ENCODE results near the gene PSMD4. TPM values are rescaled to one million over a fixed set of nuclear protein-coding genes. Genes with fewer than 3 reads are reported as not detected.

The PSMD4 gene
- total and polyA plus RNA-seq, 2 of the 8 experiments (the other 6 are each of a cell fraction or from before 2014, with no cell fraction given) = 216 to 284 TPM

- TF ChIP-seq POU5F1 (IDR thresholded peaks at IDR 0.05; ENCODE audit: low read depth, low read length) (no peak), CTBP2 (IDR thresholded peaks at IDR 0.05; ENCODE audit: borderline replicate concordance, insufficient read depth, insufficient read length, low read length) (no peak), TBP (IDR thresholded peaks at IDR 0.05; ENCODE audit: low read depth, low read length) (peak; percentile 59), CEBPB (IDR thresholded peaks at IDR 0.05; ENCODE audit: low read depth, low read length) (no peak), JUN (IDR thresholded peaks at IDR 0.05; ENCODE audit: low read depth, low read length) (no peak), SRF (IDR thresholded peaks at IDR 0.05; ENCODE audit: low read depth, low read length) (no peak), GABPA (IDR thresholded peaks at IDR 0.05; ENCODE audit: borderline replicate concordance, insufficient read depth, low read length) (peak; percentile 49; the same call in 1 of the 2 replicates), RBBP5 (IDR thresholded peaks at IDR 0.05; ENCODE audit: borderline replicate concordance, low read depth, low read length) (0 out of 2 replicates have a peak, but pooled peaks have one; percentile 53), POLR2AphosphoS5 (IDR thresholded peaks at IDR 0.05; ENCODE audit: low read depth, low read length) (no peak; the same call in 1 of the 2 replicates), SP2 (IDR thresholded peaks at IDR 0.05; ENCODE audit: low read length) (peak; percentile 95), TAF7 (optimal IDR thresholded peaks at IDR 0.05; ENCODE audit: borderline replicate concordance, low read depth, low read length) (peak; percentile 59), POLR2A (IDR thresholded peaks at IDR 0.05; ENCODE audit: control extremely low read depth in 1 of 2, low read depth in 2 of 2, low read length in 2 of 2) (no peak; a peak in 1 of 3 replicates), SP1 (IDR thresholded peaks at IDR 0.05; ENCODE audit: low read depth, low read length) (peak; percentile 99), NANOG (IDR thresholded peaks at IDR 0.05; ENCODE audit: insufficient read depth, low read depth, low read length, poor library complexity, severe bottlenecking) (no peak), SAP30 (IDR thresholded peaks at IDR 0.05; ENCODE audit: insufficient read depth, insufficient replicate concordance, low read length) (no peak), KDM1A (IDR thresholded peaks at IDR 0.05; ENCODE audit: borderline replicate concordance, low read length) (peak; percentile 40; the same call in 1 of the 2 replicates), YY1 (IDR thresholded peaks at IDR 0.05; ENCODE audit: low read depth, low read length) (peak; percentile 73; the same call in 1 of the 2 replicates), EGR1 (IDR thresholded peaks at IDR 0.05; ENCODE audit: borderline replicate concordance, low read depth, low read length) (no peak), FOSL1 (IDR thresholded peaks at IDR 0.05; ENCODE audit: insufficient read depth, low read depth, low read length) (no peak), BACH1 (IDR thresholded peaks at IDR 0.05; ENCODE audit: low read length) (no peak), PHF8 (conservative IDR thresholded peaks at IDR 0.05; ENCODE audit: low read depth, low read length) (peak; percentile 61), SUZ12 (IDR thresholded peaks at IDR 0.05; ENCODE audit: low read length) (no peak)
- TF ChIP-seq, protein P1, sequence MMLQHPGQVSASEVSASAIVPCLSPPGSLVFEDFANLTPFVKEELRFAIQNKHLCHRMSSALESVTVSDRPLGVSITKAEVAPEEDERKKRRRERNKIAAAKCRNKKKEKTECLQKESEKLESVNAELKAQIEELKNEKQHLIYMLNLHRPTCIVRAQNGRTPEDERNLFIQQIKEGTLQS (IDR thresholded peaks at IDR 0.05; ENCODE audit: insufficient read depth, low read depth, low read length) = no peak
Observed at GRCh38 chr1:151281969-151282882, 27.7 kb downstream of the PSMD4 start, which contains the start of gene ZNF687 (continued).

Data from H1 (cell line).